ENCODE measurements around the gene HOXB7.

Gene HOXB7

DNA sequence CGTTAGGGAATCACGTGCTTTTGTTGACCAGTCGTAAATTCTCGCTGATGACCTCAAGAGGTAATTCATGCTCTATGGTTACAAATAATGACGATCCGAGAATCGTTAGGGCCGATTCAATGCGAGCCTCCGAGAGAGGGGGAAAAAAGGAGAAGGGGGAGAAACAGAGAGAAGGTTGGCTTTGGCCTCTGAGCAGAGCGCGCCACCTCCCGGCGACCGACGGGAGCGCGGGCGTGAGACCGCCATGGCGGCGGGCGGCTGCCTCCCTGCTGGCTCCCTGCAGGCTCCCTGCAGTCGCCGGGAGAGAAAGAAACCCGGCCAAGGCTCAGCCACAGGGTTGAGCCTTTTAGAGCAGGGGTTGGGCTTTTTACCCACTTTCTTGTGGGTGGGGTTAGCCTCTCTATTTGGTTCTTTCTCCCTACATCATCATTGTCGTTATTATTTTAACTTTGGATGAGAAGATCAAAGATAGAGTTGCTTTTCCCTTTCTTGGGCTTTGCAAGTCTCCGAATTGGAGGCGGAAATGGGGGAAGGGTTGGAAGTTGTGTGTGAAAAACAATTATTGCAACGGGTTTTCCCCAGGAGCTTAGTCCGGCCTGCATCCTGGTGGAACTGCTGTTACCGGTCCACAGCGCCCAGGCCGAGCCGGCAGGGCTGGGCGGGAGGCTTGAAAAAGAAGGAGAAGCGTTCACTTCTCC lies 16.8 kb downstream of the HOXB7 start:
- Histone ChIP-seq H3K36me3 (ENCODE audit: control insufficient read depth in 1 of 2, insufficient read depth in 2 of 2, low read length in 2 of 2) (no peaks in the 10 kb centered on the region), H3K9me3 (ENCODE audit: control insufficient read depth in 1 of 2, low read length in 2 of 2) (no peaks in the 10 kb centered on the region), H3K27me3 (ENCODE audit: control insufficient read depth in 1 of 2, insufficient read depth in 2 of 2, low read length in 2 of 2) (peaks cover 89 to 90% of the 10 kb centered on the region in 2 donors), H3K9ac (ENCODE audit: low read depth in 1 of 2, low read length in 2 of 2) (no peak overlapping the region), H3K4me1 (ENCODE audit: control insufficient read depth in 1 of 2, insufficient read depth in 2 of 2, low read length in 2 of 2) (peaks cover 8 to 25% of the 10 kb centered on the region in 2 donors), H3K4me3 (ENCODE audit: low read depth in 1 of 2, low read length in 2 of 2) (peak overlapping the region in 1 of 2 donors; percentile 49), H3K27ac (ENCODE audit: low read depth, low read length) (peak overlapping the region; percentile 66)

- Histone ChIP-seq H3K4me3 (ENCODE audit: low read depth in 1 of 2, low read length in 2 of 2) (peak within 1 kb of the TSS; percentile 49 to 62), H3K9ac (ENCODE audit: low read depth in 1 of 2, low read length in 2 of 2) (peak within 1 kb of the TSS; percentile 53 to 60), H3K27ac (ENCODE audit: low read depth, low read length) (peak within 1 kb of the TSS; percentile 81), H3K36me3 (ENCODE audit: control insufficient read depth in 1 of 2, insufficient read depth in 2 of 2, low read length in 2 of 2) (no peaks in the 10 kb centered on the region), H3K4me1 (ENCODE audit: control insufficient read depth in 1 of 2, insufficient read depth in 2 of 2, low read length in 2 of 2) (peaks cover 3 to 22% of the 10 kb centered on the region in 2 donors), H3K27me3 (ENCODE audit: control insufficient read depth in 1 of 2, insufficient read depth in 2 of 2, low read length in 2 of 2) (peaks cover 88 to 90% of the 10 kb centered on the region in 2 donors), H3K9me3 (ENCODE audit: control insufficient read depth in 1 of 2, low read length in 2 of 2) (no peaks in the 10 kb centered on the region)
These were observed 17.5 kb downstream of the HOXB7 start, which contains the start of gene HOXB5 for GRCh38 chr17:48593126-48593829. TSS of gene HOXB5 (minus strand) at chr17:48593779. CDS start at chr17:48593682, 97 bp downstream.

DNA sequence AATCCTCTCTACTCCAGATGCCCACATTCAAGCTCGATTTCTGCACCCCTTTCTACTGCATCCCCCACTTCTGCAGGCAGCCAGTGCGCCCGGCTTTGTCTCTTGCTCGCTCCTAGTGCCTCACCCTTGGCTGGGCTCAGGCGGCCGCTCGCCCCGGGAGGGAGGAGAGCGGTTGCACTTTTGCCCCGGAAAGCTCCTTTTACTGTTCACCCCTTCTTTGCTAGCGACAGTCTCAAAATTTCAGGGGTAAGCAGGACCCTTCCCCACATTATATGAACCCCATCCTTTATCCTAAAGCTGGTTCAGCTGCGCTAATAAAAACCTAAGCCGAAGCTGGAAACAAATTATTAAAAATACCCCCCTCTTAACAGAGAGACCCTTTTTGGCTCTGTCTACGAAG lies 18.2 kb downstream of the HOXB7 start:
- Histone ChIP-seq H3K4me3 (ENCODE audit: low read depth in 1 of 2, low read length in 2 of 2) (peak overlapping the region; percentile 49 to 62), H3K4me1 (ENCODE audit: control insufficient read depth in 1 of 2, insufficient read depth in 2 of 2, low read length in 2 of 2) (peaks cover 0 to 18% of the 10 kb centered on the region in 2 donors), H3K27me3 (ENCODE audit: control insufficient read depth in 1 of 2, insufficient read depth in 2 of 2, low read length in 2 of 2) (peaks cover 89 to 92% of the 10 kb centered on the region in 2 donors), H3K36me3 (ENCODE audit: control insufficient read depth in 1 of 2, insufficient read depth in 2 of 2, low read length in 2 of 2) (no peaks in the 10 kb centered on the region), H3K27ac (ENCODE audit: low read depth, low read length) (peak overlapping the region; percentile 55), H3K9me3 (ENCODE audit: control insufficient read depth in 1 of 2, low read length in 2 of 2) (no peaks in the 10 kb centered on the region), H3K9ac (ENCODE audit: low read depth in 1 of 2, low read length in 2 of 2) (peak overlapping the region; percentile 37 to 60)

DNA sequence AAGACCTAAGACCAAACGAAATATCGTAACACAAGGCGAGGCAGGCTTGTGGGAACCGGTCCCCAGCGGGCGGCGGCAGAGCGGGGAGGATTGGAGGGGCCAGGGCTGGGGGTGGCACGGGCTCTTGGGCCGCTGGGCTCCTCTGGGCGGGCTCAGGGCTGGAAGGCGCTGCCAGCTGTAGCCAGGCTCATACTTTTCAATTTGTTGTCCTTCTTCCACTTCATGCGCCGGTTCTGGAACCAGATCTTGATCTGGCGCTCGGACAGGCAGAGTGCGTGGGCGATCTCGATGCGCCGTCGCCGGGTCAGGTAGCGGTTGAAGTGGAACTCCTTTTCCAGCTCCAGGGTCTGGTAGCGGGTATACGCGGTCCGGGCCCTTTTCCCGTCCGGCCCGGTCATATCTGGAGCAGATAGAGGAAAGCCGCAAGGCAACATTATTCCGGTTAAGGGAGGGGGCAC lies 18.7 kb downstream of the HOXB7 start:
- H3K27me3 ChIP-seq (ENCODE audit: control insufficient read depth in 1 of 2, insufficient read depth in 2 of 2, low read length in 2 of 2): peaks cover 91 to 92% of the 10 kb centered on the region in 2 donors
- H3K4me1 ChIP-seq (ENCODE audit: control insufficient read depth in 1 of 2, insufficient read depth in 2 of 2, low read length in 2 of 2): peaks cover 0 to 17% of the 10 kb centered on the region in 2 donors
- H3K27ac ChIP-seq (ENCODE audit: low read depth, low read length): peak overlapping the region; percentile 65
- H3K36me3 ChIP-seq (ENCODE audit: control insufficient read depth in 1 of 2, insufficient read depth in 2 of 2, low read length in 2 of 2): no peaks in the 10 kb centered on the region
- peak overlapping the region; percentile 49 to 62 for H3K4me3 ChIP-seq (ENCODE audit: low read depth in 1 of 2, low read length in 2 of 2)
- peak overlapping the region in 1 of 2 donors; percentile 32 for H3K9ac ChIP-seq (ENCODE audit: low read depth in 1 of 2, low read length in 2 of 2)
- no peaks in the 10 kb centered on the region for H3K9me3 ChIP-seq (ENCODE audit: control insufficient read depth in 1 of 2, low read length in 2 of 2)

GRCh38 chr17:48591255-48592056 lies 19.4 kb downstream of the HOXB7 start:
- peaks cover 0 to 11% of the 10 kb centered on the region in 2 donors for H3K4me1 ChIP-seq (ENCODE audit: control insufficient read depth in 1 of 2, insufficient read depth in 2 of 2, low read length in 2 of 2)
- no peaks in the 10 kb centered on the region for H3K9me3 ChIP-seq (ENCODE audit: control insufficient read depth in 1 of 2, low read length in 2 of 2)
- peak overlapping the region in 1 of 2 donors; percentile 17 for H3K4me3 ChIP-seq (ENCODE audit: low read depth in 1 of 2, low read length in 2 of 2)
- H3K9ac ChIP-seq (ENCODE audit: low read depth in 1 of 2, low read length in 2 of 2): peak overlapping the region in 1 of 2 donors; percentile 34
- H3K27ac ChIP-seq (ENCODE audit: low read depth, low read length): peak overlapping the region; percentile 65
- H3K27me3 ChIP-seq (ENCODE audit: control insufficient read depth in 1 of 2, insufficient read depth in 2 of 2, low read length in 2 of 2): peaks cover 89 to 92% of the 10 kb centered on the region in 2 donors
- no peaks in the 10 kb centered on the region for H3K36me3 ChIP-seq (ENCODE audit: control insufficient read depth in 1 of 2, insufficient read depth in 2 of 2, low read length in 2 of 2)

GRCh38 chr17:48590607-48591161 lies 20.1 kb downstream of the HOXB7 start:
- H3K4me3 ChIP-seq (ENCODE audit: low read depth in 1 of 2, low read length in 2 of 2): peak overlapping the region; percentile 40 to 50
- H3K36me3 ChIP-seq (ENCODE audit: control insufficient read depth in 1 of 2, insufficient read depth in 2 of 2, low read length in 2 of 2): no peaks in the 10 kb centered on the region
- H3K9me3 ChIP-seq (ENCODE audit: control insufficient read depth in 1 of 2, low read length in 2 of 2): no peaks in the 10 kb centered on the region
- H3K9ac ChIP-seq (ENCODE audit: low read depth in 1 of 2, low read length in 2 of 2): peak overlapping the region in 1 of 2 donors; percentile 39
- H3K27ac ChIP-seq (ENCODE audit: low read depth, low read length): peak overlapping the region; percentile 65
- H3K27me3 ChIP-seq (ENCODE audit: control insufficient read depth in 1 of 2, insufficient read depth in 2 of 2, low read length in 2 of 2): peaks cover 86 to 92% of the 10 kb centered on the region in 2 donors
- peaks cover 6 to 10% of the 10 kb centered on the region in 2 donors for H3K4me1 ChIP-seq (ENCODE audit: control insufficient read depth in 1 of 2, insufficient read depth in 2 of 2, low read length in 2 of 2)

- Histone ChIP-seq H3K9ac (ENCODE audit: low read depth in 1 of 2, low read length in 2 of 2) (peak within 1 kb of the TSS; percentile 32 to 39), H3K4me3 (ENCODE audit: low read depth in 1 of 2, low read length in 2 of 2) (peak within 1 kb of the TSS; percentile 43 to 50), H3K36me3 (ENCODE audit: control insufficient read depth in 1 of 2, insufficient read depth in 2 of 2, low read length in 2 of 2) (no peaks in the 10 kb centered on the region), H3K27ac (ENCODE audit: low read depth, low read length) (peak within 1 kb of the TSS; percentile 65), H3K4me1 (ENCODE audit: control insufficient read depth in 1 of 2, insufficient read depth in 2 of 2, low read length in 2 of 2) (peaks cover 8% of the 10 kb centered on the region in 2 donors), H3K9me3 (ENCODE audit: control insufficient read depth in 1 of 2, low read length in 2 of 2) (no peaks in the 10 kb centered on the region), H3K27me3 (ENCODE audit: control insufficient read depth in 1 of 2, insufficient read depth in 2 of 2, low read length in 2 of 2) (peaks cover 83 to 92% of the 10 kb centered on the region in 2 donors)
These were observed 20.8 kb downstream of the HOXB7 start, which contains the start of gene HOXB3 for GRCh38 chr17:48589831-48590606. TSS of gene HOXB3 (minus strand) at chr17:48590241. CDS start at chr17:48552474, 37,767 bp downstream.

DNA sequence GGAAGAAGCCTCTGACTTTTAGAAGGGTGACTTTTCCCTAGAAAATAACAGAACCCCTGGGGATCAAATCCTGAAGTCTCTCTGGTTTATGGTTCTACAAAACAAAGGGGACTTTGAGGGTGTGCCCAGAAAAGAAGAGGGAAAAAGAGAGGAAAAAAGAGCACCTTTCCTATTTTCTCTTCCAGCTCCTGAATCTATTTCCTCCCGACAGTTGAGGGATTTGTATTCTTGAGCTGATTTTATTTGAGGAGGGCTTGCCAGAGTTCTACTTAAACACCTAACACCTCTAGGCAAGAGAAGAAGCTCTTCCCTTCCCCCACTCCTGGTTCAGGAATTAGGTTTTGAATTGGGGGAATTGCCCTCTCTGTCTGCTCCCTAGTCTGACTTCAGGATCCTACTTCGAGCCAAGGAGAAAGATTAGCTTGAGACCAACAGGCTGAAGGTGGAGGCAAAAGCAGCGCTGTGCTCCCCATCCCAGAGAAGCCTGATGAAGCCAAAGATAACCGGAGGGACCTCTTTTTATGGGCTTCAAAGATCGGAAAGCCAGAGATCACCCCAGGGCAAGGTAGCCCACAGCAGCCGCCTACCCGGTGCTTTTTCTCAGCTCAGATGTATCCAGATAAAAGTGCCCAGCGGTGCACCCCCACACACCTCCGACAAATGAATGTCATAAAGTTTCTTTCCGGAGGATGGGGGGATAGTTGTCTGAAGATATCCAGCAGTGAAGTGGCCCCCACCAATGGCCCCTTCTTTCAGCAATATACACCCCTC lies 21.6 kb downstream of the HOXB7 start:
- Histone ChIP-seq H3K27ac (ENCODE audit: low read depth, low read length) (peak overlapping the region; percentile 65), H3K9ac (ENCODE audit: low read depth in 1 of 2, low read length in 2 of 2) (peak overlapping the region; percentile 32 to 39), H3K27me3 (ENCODE audit: control insufficient read depth in 1 of 2, insufficient read depth in 2 of 2, low read length in 2 of 2) (peaks cover 78 to 90% of the 10 kb centered on the region in 2 donors), H3K9me3 (ENCODE audit: control insufficient read depth in 1 of 2, low read length in 2 of 2) (no peaks in the 10 kb centered on the region), H3K4me3 (ENCODE audit: low read depth in 1 of 2, low read length in 2 of 2) (peak overlapping the region; percentile 43 to 50), H3K4me1 (ENCODE audit: control insufficient read depth in 1 of 2, insufficient read depth in 2 of 2, low read length in 2 of 2) (peaks cover 6 to 8% of the 10 kb centered on the region in 2 donors), H3K36me3 (ENCODE audit: control insufficient read depth in 1 of 2, insufficient read depth in 2 of 2, low read length in 2 of 2) (no peaks in the 10 kb centered on the region)
